Fibroblast of lung (primary cell): ENCODE results near the gene ERVFRD-1.

Experiments
- CTCF ChIP-seq, 2 donors: IDR thresholded peaks in 1 of 2; conservative IDR thresholded peaks in 1 of 2; 1 replicate in 1 of 2; 2 replicates in 1 of 2; pipeline ENCODE4 v1.5.1; 2011 to 2012; ENCODE audit warnings: low read length in 2 of 2, control low read depth in 1 of 2, inconsistent platforms in 1 of 2, low read depth in 1 of 2, mild to moderate bottlenecking in 1 of 2
- EZH2 ChIP-seq: IDR thresholded peaks from 2 replicates; pipeline ENCODE4 v1.5.1; 2012; ENCODE audit warnings: low read length, control low read depth, mild to moderate bottlenecking; ENCODE audit errors: missing control alignments

GRCh38 chr6:11151488-11151887 is 40.0 kb upstream of the ERVFRD-1 start:
- no peak for TF ChIP-seq CTCF (conservative IDR thresholded peaks at IDR 0.05 in 1 of 2, IDR thresholded peaks at IDR 0.05 in 1 of 2; ENCODE audit: low read depth in 1 of 2, low read length in 2 of 2)
- no peak for TF ChIP-seq EZH2
